Uterus (tissue), 4 donors: ENCODE data around the gene CENPF. TPM values are rescaled to one million over a fixed set of nuclear protein-coding genes. Genes with fewer than 3 reads are reported as not detected.
"Not testable (repeated sequence)": the region's sequence is repeated elsewhere in the genome, so short reads cannot be mapped to it uniquely, and the experiment has no call there.

ENCODE experiments used
- DNase-seq, 2 donors: peaks; one replicate each; pipeline ENCODE4 v3.0.0-alpha.2; 2019 to 2020
- H3K27ac ChIP-seq, 2 donors: fragments of 200-600 bp; sonication (generic); 1 replicate in 1 of 2; 2 replicates in 1 of 2; pipeline ENCODE4 v1.5.1; 2016 to 2018
- H3K27me3 ChIP-seq, 2 donors: fragments of 200-600 bp; sonication (generic); one replicate each; pipeline ENCODE4 v1.5.1; 2018 to 2019; ENCODE audit warnings: control low read depth in 1 of 2
- H3K36me3 ChIP-seq, 2 donors: fragments of 200-600 bp; sonication (generic); one replicate each; pipeline ENCODE4 v1.5.1; 2019; ENCODE audit warnings: control low read depth in 1 of 2
- H3K4me1 ChIP-seq, 2 donors: fragments of 200-600 bp; sonication (generic); one replicate each; pipeline ENCODE4 v1.5.1; 2018 to 2019; ENCODE audit warnings: control low read depth in 1 of 2
- H3K4me3 ChIP-seq, 2 donors: fragments of 200-600 bp; sonication (generic); 1 replicate in 1 of 2; 2 replicates in 1 of 2; pipeline ENCODE4 v1.5.1; 2018 to 2019; ENCODE audit warnings: mild to moderate bottlenecking in 1 of 2
- H3K9me3 ChIP-seq, 2 donors: fragments of 200-600 bp; sonication (generic); one replicate each; pipeline ENCODE4 v1.5.1; 2019; ENCODE audit warnings: control low read depth in 1 of 2
- POLR2A ChIP-seq, 2 donors: fragments of 450-650 bp; IDR thresholded peaks; one replicate each; pipeline ENCODE4 v1.6.1; 2016; ENCODE audit warnings: antibody characterized with exemption in 2 of 2, mild to moderate bottlenecking in 1 of 2, moderate library complexity in 1 of 2
- intact Hi-C: fragments of 100-400 bp; cut with DNase I; formaldehyde crosslinking; loops from one replicate; pipeline ENCODE4 v1.15.1; 2023; ENCODE audit warnings: low total_unique reads
- total RNA-seq, 4 donors: library from RNA; depleted of rRNA in 3 of 4; stranded (reverse); fragments of >200 nt in 3 of 4; gene quantifications; one replicate each; pipeline versions ENCODE4 v1.1.0 to v1.2.4, GENCODE V29; 2014 to 2023
- TF ChIP-seq, protein P1 (sequence below), 4 experiments: fragments of 200-600 bp in 2 of 4; fragments of 450-650 bp in 2 of 4; sonication (generic) in 2 of 4; IDR thresholded peaks; one replicate each; pipeline ENCODE4 v1.5.1; 2016 to 2019; ENCODE audit warnings: antibody characterized with exemption in 4 of 4, mild to moderate bottlenecking in 2 of 4, moderate library complexity in 1 of 4
- donor health status: DM: yes; HTN: yes; CAD: no.

The CENPF gene
- total RNA-seq, 4 donors from 2014 or later: under 0.01 to 41.2 (median 5.7) TPM

DNA sequence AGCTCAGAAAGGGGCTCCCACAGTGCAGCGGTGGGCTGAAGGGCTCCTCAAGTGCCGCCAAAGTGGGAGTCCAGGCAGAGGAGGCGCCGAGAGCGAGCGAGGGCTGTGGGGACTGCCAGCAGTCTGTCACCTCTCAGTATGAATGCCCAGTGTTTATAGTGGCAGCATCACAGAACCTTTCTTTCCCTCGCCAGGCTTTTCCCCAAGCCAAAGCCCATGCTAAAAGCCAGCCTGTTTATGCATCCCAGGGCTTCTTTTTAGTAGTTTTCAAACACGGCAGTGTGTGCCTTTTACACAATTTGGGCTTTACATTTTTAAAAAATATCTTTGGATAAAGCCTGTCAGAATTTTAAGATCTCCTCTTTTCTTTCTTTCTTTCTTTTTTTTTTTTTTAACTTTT lies 70.6 kb downstream of the CENPF start:
- no peak overlapping the region for H3K4me3 ChIP-seq
- H3K4me1 ChIP-seq: no peaks in the 10 kb centered on the region
- DNase-seq: no peak
- H3K36me3 ChIP-seq: no peaks in the 10 kb centered on the region
- no peaks in the 10 kb centered on the region for H3K9me3 ChIP-seq
- no peak overlapping the region for H3K27ac ChIP-seq
- intact Hi-C loops: no loop called here
- no peaks in the 10 kb centered on the region for H3K27me3 ChIP-seq
- no peak for TF ChIP-seq POLR2A (IDR thresholded peaks at IDR 0.05)
- TF ChIP-seq, protein P1, sequence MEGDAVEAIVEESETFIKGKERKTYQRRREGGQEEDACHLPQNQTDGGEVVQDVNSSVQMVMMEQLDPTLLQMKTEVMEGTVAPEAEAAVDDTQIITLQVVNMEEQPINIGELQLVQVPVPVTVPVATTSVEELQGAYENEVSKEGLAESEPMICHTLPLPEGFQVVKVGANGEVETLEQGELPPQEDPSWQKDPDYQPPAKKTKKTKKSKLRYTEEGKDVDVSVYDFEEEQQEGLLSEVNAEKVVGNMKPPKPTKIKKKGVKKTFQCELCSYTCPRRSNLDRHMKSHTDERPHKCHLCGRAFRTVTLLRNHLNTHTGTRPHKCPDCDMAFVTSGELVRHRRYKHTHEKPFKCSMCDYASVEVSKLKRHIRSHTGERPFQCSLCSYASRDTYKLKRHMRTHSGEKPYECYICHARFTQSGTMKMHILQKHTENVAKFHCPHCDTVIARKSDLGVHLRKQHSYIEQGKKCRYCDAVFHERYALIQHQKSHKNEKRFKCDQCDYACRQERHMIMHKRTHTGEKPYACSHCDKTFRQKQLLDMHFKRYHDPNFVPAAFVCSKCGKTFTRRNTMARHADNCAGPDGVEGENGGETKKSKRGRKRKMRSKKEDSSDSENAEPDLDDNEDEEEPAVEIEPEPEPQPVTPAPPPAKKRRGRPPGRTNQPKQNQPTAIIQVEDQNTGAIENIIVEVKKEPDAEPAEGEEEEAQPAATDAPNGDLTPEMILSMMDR (IDR thresholded peaks at IDR 0.05): no peak

DNA sequence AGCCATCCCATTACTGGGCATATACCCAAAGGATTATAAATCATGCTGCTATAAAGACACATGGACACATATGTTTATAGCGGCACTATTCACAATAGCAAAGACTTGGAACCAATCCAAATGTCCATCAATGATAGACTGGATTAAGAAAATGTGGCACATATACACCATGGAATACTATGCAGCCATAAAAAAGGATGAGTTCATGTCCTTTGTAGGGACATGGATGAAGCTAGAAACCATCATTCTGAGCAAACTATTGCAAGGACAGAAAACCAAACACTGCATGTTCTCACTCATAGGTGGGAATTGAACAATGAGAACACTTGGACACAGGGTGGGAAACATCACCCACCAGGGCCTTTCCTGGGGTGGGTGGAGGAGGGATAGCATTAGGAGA lies 72.5 kb downstream of the CENPF start:
- H3K36me3 ChIP-seq, H3K27ac ChIP-seq, H3K27me3 ChIP-seq, H3K9me3 ChIP-seq, H3K4me1 ChIP-seq, H3K4me3 ChIP-seq, DNase-seq, intact Hi-C loops: not testable (repeated sequence)

- TF ChIP-seq, protein P1 (IDR thresholded peaks at IDR 0.05): no peak
- no peak for TF ChIP-seq POLR2A (IDR thresholded peaks at IDR 0.05)
- H3K27me3 ChIP-seq: no peaks in the 10 kb centered on the region
- no peaks in the 10 kb centered on the region for H3K4me1 ChIP-seq
- no peak overlapping the region for H3K27ac ChIP-seq
- no peak for DNase-seq
- intact Hi-C loops: no loop called here
- no peaks in the 10 kb centered on the region for H3K9me3 ChIP-seq
- no peaks in the 10 kb centered on the region for H3K36me3 ChIP-seq
- no peak overlapping the region for H3K4me3 ChIP-seq
Measured at GRCh38 chr1:214676747-214677146, 73.8 kb downstream of the CENPF start.

- Histone ChIP-seq H3K27me3 (no peaks in the 10 kb centered on the region), H3K4me1 (no peaks in the 10 kb centered on the region), H3K36me3 (no peaks in the 10 kb centered on the region), H3K4me3 (no peak overlapping the region), H3K27ac (no peak overlapping the region), H3K9me3 (no peaks in the 10 kb centered on the region)
- DNase-seq: no peak
- intact Hi-C loops: no loop called here
- TF ChIP-seq, protein P1 (IDR thresholded peaks at IDR 0.05): no peak
- no peak for TF ChIP-seq POLR2A (IDR thresholded peaks at IDR 0.05)
Measured at GRCh38 chr1:214677945-214678344, 75.0 kb downstream of the CENPF start.

DNA sequence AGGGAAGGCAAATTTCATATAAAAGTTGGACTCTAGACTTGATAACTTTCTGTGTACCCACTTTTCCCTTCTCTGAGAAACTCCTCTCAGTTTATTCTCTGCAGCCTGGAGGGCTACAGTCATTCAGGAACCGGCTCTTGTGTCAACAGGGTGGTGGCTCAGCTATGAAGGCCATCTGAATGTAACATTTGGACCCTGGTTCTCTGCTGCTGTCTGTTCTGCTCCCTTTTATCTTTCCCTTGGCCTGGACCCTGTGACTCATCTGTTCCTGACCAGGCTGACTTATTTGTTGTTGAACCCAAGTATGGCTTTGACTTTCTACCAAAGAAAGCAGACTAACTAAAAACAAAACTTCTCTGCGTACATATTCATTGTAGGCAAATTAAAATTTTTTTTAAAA lies 75.4 kb downstream of the CENPF start:
- H3K27ac ChIP-seq: no peak overlapping the region
- H3K4me3 ChIP-seq: no peak overlapping the region
- intact Hi-C loops: no loop called here
- no peaks in the 10 kb centered on the region for H3K4me1 ChIP-seq
- TF ChIP-seq, protein P1 (IDR thresholded peaks at IDR 0.05): no peak
- no peak for TF ChIP-seq POLR2A (IDR thresholded peaks at IDR 0.05)
- no peak for DNase-seq
- no peaks in the 10 kb centered on the region for H3K36me3 ChIP-seq
- no peaks in the 10 kb centered on the region for H3K27me3 ChIP-seq
- no peaks in the 10 kb centered on the region for H3K9me3 ChIP-seq

DNA sequence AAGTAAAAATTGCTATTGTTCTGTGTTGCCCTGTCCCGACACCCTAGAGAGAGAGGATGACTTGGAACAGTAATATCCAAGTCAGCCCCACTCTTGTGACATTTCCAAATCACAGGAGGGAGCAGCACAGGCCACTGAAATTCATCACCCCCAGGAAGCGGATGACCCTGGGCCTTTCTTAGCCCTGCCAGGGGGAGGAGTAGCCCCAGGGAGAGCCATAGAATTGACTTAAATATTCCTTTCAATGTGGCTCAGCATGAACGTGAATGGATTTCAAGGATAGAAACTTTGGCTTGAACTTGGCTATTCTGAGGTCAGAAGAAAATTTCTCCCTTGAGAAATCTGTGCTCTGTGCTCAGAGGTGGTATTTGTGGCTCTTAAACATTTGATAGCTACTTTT lies 80.6 kb downstream of the CENPF start:
- Histone ChIP-seq H3K9me3 (no peaks in the 10 kb centered on the region), H3K36me3 (no peaks in the 10 kb centered on the region), H3K4me1 (no peaks in the 10 kb centered on the region), H3K27me3 (no peaks in the 10 kb centered on the region), H3K27ac (no peak overlapping the region), H3K4me3 (no peak overlapping the region)
- DNase-seq: no peak
- no peak for TF ChIP-seq POLR2A (IDR thresholded peaks at IDR 0.05)
- TF ChIP-seq, protein P1 (IDR thresholded peaks at IDR 0.05): no peak
- intact Hi-C loops: no loop called here
